GM19193 (cell line): ENCODE data around the gene CFAP77.

Experiments used
- POLR2A ChIP-seq: IDR thresholded peaks from 4 replicates; pipeline ENCODE4 v1.6.1; 2011; ENCODE audit not compliant: insufficient read depth, insufficient read length; ENCODE audit errors: extremely low read depth

CFAP77 gene

GRCh38 chr9:132426639-132427414 is 16.8 kb downstream of the CFAP77 start:
- TF ChIP-seq POLR2A: no peak

DNA sequence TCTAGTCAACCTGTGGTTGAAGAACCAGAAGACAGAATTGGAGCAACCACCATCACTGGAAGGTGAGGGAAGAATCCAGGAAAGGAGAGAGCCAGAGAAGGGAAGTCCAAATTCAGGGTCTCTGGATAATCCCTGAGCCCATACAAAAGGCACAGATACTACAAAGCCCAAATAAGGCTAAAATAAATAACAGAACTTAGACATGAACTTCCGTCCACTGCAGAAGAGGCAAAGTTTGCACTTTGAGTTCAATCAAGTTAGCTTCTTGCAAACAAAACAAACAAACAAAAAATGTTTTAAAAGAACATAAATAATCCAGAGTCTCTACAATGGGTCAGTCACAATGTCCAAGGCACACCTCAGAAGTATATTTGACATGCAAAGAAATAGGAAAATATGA is 21.0 kb downstream of the CFAP77 start:
- no peak for TF ChIP-seq POLR2A

- TF ChIP-seq POLR2A: no peak
These were observed 24.9 kb downstream of the CFAP77 start for GRCh38 chr9:132434881-132435280.

DNA sequence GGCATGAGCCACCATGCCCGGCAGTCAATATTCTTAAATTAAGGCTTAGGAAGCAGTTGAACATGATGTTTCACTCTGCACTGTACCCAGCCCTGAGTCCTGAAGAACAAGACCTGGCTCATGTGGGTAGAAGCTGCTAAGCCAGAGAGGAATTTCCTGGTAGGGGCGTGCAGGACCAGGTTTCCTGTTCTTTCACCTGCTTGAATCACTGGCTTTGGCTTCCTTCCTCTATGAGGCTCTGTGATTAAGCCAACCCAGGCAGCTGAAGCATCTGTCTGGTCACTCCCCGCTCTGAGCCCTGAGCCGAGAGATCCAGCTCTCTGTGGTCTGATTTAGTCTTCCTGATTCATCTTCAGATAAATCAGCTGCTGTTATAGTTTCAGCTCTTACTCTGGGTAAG is 29.1 kb downstream of the CFAP77 start:
- no peak for TF ChIP-seq POLR2A

DNA sequence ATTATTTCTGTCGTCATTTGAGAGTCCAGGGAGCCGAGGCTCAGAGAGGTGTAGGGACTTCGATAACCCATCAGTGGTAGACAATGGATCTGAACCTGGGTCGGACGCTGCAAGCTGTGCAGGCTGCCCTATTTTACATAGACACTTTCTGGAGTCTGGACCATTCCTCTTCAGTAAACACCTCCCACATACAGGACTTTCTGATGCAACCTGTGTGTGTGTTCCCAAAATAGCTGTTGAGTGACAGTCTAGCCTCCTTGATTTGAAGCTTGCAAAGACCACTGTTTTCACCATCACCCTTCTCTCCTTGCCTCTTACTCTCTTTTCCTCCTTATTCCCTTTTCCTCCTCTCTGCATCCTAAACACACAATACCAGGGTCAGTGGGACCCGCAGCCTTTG is 30.7 kb downstream of the CFAP77 start:
- TF ChIP-seq POLR2A: no peak

DNA sequence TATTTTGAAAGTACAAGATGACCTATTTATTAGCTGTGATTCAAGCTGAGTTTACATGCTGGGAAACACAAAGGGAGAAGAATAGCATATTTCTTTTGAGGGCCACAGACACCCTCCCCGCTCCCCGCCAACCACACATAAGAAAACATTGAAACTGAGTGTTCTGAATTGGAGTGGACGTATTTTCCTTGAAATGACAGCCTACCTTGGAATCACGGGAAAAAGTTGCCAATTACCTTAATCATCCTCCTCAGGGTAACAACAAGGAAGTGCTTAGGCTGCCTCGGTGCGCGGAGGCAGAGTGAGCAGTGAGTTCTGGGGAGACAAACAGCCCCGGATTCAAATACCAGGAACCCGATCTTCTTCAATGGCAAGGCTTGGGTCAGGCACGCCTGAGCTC is 31.4 kb downstream of the CFAP77 start:
- TF ChIP-seq POLR2A: no peak

DNA sequence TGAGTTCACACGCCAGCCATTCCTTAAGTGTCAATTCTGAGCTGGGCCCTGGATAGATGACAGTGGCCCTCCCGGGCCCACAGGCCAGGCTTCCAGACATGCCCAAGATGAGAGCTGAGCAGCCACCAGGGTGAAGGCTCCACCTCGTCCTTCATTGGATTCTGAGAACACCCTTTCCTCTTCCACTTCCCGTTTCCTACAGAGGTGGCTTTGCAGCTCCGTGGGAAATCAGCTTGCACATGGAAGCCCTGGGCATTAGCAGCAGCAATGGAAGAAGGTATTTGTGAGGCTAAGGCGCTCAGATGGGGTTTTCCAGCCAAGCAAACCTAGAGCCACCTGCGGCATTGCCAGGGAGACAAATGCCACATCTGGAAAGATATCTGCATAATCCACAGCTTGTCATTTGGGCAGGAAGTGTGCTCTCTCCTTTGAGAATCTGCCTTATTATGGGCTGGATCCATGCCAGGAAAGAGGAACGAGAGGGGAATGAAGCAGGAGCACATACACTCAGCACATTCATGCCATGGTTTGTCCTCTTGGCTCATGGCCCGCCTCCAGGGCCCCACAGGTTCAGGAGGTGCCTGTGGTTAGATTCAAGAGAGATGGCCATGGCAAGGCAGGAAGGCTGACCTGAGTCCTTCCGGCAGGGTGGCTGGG is 34.1 kb downstream of the CFAP77 start:
- no peak for TF ChIP-seq POLR2A

- TF ChIP-seq POLR2A: no peak
These were observed 36.9 kb downstream of the CFAP77 start for GRCh38 chr9:132446887-132447286.

- TF ChIP-seq POLR2A: no peak
These were observed 37.3 kb downstream of the CFAP77 start for GRCh38 chr9:132447346-132447745.

DNA sequence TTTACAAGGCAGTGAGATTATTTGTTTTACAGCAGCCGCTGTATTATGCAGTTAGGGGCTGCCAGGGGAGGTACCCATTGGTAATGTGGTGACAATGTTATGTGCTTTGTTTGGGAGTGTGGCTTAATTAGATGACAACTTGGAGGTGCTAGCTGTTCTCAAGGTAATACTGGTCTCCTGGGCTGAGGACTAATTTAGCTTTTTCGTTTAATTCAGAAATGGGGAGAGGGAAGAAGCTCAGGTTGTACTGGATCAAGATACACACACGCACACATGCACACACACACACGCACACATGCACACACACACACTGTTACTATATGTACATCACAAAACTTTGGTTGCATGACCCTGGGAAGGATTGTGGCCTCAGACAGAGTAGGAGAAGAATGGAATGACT is 37.9 kb downstream of the CFAP77 start:
- TF ChIP-seq POLR2A: no peak

DNA sequence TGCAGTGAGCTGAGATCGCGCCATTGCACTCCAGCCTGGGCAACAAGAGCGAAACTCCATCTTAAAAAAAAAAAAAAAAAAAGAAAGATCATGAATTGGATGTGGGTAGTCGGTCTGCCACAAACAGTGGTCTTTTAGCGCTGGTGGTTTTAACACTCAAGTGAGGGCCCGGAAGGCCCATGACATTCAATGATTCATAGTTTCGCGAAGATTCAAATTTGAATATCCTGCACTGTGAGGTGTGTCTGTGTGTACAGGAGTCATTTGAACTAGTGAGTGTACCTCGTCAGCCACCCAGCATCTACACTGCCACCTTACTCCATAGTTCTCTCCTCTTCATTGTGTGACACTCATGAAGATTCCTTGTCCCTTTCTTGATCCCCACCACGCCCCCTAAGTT is 41.3 kb downstream of the CFAP77 start:
- TF ChIP-seq POLR2A: no peak

DNA sequence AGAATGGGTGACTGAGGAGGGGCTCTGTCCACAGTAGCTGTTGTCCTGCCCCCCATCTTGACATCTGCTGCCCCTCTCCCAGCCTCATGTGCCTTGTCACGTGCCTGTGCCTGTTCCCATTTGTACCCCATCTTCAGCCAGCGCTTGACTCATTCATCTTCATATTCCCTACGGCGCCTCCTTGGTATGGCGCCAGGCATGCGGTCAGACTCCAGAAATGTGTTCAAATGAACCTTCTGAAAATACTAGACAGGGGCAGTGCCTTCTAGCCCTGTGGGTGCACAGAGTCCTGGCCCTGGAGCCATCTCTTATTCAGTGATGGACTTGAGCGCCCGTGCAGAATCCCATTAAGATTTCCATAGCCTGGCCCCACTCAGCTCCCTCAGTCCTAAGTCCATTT is 46.2 kb downstream of the CFAP77 start:
- no peak for TF ChIP-seq POLR2A

DNA sequence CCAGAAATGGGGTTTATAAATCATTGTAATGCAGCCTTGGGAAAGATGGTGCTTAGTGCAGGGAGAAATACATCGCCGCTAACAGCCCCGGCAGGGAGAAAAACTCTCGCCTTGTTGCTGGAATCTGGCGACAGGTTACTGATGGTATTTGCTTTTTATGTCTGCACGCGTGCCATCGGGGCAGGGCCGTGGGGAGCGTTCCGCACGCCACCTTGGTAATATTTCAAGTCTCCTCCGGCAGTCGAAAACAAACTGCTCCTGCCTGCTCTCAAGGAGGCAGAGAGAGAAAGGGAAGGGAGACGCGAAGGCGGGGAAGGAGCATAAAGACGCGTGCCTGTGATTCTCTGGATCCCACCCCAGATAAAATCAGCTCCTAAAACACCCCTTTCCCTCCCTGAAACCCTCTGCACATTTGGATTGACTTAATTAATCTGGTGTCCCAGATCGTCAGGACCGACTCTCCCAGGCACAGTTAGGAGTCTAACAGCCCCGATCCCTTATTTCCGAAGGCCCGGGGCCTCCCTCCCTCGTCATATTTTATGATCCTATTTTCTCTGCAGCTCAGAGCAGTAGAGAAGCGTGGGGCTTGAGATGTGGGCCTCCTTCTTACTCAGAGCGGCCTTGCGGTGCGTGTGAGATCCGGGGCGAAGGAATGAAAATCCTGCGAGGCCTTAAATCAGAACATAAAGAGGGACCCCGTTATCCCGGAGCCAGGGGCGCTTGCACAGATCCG is 47.7 kb downstream of the CFAP77 start:
- TF ChIP-seq POLR2A: no peak

- no peak for TF ChIP-seq POLR2A
These were observed 48.4 kb downstream of the CFAP77 start for GRCh38 chr9:132458432-132458831.

GRCh38 chr9:132459661-132460060 is 49.6 kb downstream of the CFAP77 start:
- no peak for TF ChIP-seq POLR2A

DNA sequence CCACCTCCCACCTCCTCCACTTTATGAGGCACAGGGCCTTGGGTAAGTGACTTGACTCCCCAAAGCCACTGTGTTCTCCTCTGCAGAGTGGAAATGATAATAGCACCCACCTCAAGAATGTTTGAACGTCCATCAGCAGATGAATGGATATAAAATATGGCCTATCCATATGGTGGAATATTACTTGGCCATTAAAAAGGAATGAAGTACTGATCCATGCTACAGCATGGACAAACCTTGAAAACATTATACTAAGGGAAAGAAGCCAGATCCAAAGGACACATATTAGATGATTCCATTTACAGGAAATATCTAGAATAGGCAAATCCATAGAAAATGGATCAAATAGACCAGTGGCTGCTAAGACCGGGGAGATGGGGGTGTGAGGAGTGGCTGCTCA is 50.2 kb downstream of the CFAP77 start:
- no peak for TF ChIP-seq POLR2A
